NCI-H2196 (cell line): ENCODE results near the gene CTNND1.

Source experiments
- DNase-seq: peaks from one replicate; lab custom pipeline; 2025; ENCODE audit not compliant: unreplicated experiment; lab: John Stamatoyannopoulos, UW

Gene CTNND1

DNA sequence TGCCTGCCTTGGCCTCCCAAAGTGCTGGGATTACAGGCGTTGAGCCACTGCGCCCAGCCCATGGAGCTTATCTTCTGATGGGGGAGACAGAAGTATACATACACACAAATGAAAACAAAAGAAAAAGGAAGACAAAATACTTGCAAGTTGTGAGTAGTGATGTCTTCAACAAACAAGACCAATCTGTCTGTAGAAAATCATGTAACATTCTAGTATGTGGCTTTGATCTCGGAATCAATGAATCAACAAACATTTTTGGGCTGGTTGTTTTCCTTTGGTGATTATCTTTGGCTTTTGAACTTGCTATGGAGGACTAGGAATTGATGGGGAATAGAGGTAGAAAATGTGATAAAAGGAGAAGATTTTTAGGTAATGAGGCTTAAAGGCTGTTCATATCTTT is 3.4 kb upstream of the CTNND1 start:
- DNase-seq = no peak

DNA sequence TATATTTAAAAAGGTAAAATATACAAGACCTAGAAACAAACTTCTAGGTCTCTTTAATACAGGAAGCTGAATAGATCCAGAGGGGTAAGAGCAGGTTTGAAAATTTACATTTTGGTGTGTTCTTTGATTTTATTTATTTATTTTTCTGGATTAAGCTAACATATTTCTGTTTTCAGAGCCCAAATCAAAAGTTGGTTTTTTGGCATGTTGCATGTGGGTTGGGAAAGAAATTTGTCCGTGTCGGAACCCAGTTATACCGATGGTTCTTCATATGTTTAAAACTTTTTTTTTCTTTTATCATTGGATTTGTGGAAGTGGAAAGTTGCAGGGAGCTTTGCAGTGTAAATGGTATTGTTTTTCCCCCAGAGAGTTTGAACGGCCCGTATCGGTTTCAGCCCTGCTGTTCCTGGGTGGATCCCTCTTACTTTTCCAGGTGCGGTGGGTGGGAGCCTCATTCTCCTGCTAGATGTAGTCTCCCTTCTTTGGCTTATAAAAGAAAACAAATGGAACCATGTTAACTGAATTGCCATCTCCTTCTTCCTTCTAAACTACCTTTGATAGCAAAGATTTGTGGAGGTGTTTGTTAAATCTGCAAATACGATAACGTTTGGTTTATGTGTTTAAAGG is 746 bp downstream of the CTNND1 start:
- no peak for DNase-seq

DNA sequence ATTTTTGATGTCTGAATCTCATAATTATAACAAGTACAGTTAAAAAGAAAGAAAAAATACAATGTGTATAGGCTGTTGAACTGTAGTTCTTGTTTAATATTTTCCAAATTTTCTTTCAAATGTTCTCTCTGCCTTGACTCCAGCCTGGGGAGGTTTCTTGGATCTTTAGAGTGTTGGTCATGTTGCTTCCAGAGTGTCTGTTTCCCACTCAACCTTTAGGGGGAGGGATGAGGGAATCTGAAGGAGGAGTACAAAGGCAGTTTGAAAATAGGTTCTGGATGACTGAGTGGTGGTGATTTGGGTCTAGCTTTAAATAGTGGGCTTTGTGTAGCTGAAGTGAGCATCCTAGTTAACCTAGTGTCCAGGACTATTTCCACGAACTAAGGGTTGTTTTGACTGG is 2.0 kb downstream of the CTNND1 start:
- DNase-seq = no peak

DNA sequence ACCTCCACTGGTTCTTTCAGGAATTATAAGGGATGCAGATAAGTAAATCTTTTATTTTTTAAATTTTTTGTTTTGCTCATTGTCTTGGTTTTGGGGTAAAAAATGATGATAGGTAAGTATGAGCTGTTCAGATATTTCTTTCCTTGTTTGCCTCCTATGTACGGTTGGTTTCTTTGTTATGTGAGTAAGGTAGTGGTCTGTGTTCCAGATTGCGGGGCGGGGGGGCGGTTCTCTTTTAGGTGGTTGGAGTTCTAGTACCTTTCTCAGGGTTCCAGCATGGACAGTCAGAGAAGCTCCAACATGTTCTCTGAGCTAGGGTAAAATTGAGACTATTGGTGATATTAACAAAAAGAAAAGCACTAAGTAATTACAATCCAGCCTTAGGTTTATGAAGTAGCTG is 2.4 kb downstream of the CTNND1 start:
- DNase-seq = no peak

DNA sequence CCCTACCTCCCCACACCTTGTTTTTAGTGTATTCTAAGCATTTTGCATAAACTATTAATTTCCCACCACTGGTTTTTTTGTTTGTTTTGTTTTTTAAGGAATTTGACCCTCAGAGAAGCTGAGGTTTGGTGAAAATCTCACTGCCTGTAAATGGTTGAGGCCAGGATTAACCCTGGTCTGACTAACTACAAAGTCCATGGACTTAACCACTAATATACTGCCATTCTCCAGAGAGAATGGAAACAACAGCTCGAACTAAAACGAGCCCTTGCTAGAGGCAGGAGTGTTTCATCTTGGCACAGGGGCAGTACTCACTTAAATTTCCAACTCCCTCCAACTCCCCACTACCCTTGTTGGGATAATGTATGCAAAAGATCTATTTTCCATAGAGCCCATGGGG is 3.0 kb downstream of the CTNND1 start:
- no peak for DNase-seq

DNA sequence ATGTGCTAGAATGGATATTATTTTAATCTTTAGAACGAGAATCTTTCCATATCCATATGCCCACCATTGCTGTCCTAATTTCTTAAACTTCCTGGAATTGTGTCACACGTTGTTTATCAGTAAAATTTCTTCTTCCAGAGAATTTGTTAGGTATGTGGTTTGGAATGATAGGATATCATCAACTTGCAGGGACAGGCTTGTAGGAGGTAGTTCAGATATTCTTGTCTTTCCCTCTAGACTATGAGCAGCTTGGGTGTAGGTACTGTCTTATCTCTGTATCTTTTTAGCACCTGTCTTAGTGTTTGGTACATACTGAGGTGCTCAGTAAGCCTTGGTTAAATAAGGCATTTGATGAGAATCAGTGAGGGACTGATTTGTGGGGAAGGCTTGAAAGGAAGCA is 3.4 kb downstream of the CTNND1 start:
- DNase-seq = no peak

DNA sequence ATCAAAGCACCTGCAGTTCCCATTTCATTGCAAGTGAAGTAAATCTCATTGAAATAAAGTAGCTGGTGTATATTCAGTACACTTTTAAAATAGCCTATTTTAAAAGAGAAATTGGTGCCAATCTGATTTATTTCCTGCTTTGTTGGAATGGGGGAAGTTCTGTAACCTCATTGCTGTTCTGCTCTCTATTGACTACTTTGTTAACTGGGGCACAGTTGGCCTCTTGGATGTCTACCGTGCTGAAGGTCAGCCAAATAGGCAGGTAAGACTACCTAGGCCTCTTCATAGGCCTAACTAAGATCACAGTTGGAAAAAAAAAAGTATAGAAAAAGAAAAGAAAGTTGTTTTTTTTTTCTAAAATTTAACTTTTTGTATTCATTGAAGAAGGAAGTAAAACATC is 9.2 kb downstream of the CTNND1 start:
- DNase-seq = no peak

DNA sequence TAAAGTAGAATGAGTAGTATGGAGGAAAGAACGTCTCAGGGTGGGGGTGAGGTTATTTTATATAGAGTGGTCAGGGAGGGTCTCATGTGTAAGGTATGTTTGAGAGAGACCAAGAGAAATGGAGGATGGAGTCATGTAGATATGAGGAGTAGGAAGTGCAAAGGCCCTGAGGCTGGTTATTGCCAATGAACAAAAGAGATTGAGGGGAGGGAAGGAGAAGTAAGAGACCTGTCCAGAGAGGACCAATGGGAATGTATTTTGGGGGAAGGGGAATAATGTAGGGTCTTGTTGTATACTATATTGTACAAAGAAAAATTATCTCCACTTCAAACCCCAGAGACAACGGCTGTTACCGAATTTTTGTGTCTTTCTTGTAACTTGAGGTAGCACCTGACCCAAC is 9.8 kb downstream of the CTNND1 start:
- no peak for DNase-seq

DNA sequence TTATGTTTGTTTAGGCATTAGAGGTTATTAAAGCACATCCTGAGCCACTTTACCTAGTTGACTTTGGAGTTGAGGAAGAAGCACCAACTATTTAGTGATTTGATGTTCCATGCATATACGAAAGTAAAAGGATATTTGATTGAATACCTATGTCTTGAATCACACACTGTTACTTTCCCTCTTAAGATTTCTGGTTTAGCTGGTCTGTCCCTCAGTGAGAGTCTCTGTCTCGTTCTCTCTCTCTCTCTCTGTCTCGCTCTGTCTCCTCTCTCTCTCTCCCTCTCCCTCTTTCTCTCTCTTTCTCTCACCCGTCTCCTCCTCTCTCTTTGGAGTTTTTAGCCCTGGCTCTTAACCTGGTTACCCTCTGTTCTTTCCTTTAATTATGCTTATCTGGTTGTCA is 11.0 kb downstream of the CTNND1 start:
- DNase-seq = no peak

DNA sequence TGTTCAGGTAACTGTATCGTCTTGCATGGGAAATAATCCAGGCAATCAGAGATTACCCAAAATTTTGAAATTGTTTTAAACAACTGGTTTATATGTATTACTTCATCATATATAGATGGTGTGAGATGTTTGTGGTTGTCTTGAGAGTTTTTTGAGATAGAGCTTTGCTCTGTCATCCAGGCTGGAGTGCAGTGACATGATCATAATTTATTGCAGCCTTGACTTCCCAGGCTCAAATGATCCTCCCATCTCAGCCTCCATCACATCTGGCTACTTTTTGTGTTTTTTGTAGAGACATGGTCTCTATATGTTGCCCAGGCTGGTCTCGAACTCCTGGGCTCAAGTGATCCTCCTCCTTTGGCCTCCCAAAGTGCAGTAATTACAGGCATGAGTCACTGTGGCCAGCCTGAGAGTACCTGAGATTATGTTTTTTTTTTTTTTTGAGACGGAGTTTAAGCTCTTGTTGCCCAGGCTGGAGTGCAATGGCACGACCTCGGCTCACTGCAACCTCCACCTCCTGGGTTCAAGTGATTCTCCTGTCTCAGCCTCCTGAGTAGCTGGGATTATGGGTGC is 11.5 kb downstream of the CTNND1 start:
- DNase-seq = no peak

DNA sequence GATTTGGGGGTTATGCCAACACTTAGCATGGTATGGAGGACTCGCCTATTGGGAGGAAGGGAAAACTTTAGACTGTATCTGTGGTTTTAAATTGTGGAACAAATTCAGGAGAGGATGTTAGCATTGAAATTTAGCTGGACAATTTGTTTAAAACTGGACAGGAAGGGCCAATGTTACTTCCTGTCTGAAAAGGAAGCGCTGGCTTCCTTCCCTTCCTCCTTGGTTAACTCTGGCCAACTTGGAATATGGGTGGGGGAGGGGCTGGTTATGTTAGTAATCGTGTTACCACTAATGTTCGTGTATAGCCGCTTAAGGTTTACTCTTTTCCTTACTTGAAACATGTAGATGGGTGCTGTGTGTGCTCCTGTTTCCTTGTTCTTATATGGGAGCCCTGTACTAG is 13.9 kb downstream of the CTNND1 start:
- DNase-seq = no peak

DNA sequence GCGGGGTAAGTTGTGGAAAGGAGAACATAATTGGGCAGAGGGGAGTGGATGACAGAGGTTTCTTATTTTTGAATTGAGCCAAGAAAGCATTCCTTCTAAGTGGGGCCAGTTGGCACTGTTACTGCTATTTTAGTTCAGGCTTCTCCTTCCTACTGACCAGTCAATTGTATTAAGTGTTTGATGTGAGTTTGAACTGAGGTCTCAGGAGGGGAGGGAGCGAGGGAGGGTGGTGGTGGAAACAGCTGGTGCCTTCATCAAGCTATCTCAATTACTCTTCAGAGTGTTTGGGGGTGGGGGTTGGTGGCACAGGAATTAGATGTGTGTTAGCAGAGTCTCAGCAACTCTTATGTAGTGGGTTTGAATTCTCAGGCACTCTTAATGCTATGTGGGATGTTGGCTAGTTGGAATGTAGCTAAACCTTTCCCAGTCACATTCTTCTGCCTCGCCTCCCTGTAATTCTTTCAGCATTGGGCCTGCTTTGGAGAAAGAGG is 14.5 kb downstream of the CTNND1 start:
- DNase-seq = no peak

DNA sequence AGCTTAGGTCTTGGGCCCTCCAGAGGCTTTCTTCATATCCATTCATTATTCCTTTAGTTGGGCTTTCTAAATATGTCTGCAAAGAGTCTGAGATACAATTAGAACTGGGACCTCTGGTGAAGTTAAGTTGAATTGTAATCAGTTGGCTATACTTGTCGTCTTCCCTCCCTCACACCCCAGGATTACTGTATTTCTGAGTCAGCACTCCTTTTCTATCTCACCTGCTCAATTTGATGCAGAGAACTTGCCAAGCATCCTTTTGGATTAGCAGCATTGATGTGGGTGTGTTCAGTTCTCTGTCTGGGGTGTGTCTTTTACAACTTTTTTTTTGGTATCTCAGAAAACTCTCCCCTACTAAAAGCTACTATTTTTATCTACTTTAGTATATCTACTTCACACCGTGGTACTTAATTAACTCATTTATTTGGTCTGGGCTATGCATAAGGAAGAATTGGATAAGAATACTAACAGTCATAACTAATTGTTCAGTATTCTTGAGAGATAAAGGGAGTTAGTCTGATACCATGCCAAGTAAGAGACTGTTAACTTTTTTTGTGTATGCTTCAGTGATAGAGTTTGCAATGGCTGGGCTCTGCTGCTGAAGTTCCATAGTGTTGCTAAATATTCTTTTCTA is 15.1 kb downstream of the CTNND1 start:
- DNase-seq = no peak

DNA sequence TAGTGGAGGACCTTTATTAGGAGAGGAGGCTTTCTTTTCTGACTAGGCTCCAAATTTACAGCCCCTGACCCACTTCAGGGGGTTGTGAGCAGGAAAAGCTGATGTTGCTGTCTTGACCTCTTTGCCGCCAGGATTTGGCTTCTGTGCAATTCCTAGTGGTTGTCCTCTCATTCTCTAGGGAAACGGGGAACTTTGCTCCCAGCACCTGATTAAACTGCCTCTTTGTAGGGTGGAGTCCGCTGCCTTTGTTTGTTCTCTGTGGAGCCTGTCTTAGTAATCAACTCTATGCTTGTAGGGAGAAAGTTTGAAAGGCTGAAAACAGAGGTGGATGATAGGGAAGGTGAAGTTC is 16.3 kb downstream of the CTNND1 start:
- no peak for DNase-seq

DNA sequence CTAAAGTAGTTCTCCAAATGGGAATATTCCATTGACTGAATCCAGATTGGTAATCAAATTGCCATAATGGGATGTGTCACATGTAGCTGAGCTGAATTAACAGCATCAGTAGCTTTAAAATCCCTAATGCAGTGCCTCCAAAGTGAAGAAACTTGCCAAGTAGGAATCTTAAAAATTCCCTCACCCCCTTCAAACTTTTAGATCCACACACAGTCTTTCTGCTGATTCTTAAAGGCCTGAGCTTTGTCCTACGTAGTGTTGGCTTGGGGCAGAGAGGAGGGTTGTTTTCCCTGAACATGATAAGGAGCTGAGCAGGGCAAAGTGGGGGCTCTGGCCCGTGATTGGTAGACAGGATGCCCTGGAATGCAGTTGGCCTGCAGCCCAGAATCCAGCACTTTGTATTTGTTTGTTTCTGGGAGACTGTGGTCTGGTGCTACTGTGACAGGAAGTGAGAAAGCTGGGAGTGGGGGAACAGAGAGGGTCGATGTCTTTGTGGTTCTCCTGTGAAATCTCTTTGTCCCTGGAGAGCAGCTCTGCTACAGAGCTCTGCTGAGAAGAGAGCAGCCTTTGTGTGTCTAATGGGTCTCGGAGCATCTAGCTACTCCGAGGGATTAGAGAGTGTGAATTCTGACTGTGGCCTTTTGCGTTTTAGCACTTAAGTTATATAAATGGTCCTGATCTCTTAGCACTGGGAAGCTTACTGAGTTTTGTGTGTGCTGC is 16.9 kb downstream of the CTNND1 start:
- DNase-seq = peak; percentile 77

DNA sequence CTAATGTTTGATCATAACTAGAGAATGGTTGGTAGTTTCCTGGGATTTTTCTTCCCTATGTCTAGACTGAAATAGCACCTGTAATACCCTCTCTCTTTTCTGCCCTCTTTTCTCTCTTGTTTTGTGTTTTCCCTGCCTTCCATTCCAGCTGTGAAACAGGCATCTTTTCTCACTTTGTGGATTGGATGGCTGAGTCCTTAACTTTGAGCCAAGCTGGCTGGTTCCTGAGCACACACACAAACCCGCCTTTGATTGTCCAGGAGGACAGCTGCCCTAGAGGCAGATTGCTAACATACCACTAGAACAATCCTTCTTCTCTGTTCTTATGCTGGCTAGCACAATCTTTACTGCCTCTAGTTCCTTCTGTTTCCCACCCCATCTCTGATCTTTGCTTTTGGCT is 17.7 kb downstream of the CTNND1 start:
- DNase-seq = no peak

DNA sequence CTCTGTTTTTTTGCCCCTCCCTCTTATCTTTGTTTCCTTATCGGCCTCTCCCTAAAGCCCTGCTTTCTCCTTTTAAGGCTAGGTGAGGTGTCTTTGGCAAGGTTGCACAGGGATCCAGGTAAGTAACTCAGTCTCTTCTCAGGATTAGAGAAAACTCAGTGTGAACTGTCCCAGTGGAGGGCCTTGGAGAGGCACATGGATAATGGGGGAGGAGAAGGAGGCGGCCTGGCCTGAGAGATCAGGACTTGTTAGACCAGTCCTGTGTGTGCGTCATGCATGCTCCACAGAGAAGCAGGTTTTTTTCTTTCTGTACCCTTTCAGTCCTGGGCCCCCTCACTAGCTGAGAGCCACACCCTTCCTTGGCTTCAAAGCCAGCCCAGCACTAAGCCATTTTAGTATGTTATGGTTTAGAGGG is 19.9 kb downstream of the CTNND1 start:
- no peak for DNase-seq

DNA sequence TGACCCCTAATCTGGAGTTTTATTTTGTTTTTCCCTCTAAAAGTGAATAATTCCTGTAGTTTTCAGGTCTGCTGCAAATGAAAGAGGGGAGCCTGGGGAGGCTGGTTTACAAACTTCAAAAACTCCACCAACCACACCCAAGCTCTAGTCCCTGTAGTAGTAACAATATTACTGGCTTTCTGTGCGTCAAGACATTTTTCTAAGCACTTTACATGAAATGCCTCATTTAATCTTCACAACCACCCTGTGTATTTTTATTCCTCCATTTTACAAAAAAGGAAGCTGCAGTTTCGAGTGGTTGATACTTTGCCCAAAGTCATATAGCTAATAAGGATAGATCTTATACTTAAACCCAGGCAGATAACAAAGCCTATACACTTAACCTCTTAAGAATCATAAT is 23.5 kb downstream of the CTNND1 start:
- DNase-seq = no peak

DNA sequence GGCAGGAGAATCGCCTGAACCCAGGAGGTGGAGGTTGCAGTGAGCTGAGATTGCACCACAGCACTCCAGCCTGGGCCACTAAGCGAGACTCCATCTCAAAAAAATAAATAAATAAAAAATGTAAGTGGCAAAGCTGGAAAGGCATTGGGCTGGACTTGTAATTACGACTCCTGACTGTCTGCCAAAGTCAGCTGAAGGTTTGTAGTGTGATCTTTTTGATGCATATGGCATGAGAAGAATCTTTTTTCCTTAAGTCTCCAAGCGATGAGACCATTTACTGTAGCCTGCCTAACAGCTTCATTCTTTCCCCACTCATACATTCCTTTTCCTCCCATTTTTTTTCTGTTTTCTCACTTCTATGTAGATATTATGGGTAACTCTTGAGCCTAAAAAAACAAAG is 24.8 kb downstream of the CTNND1 start:
- no peak for DNase-seq

DNA sequence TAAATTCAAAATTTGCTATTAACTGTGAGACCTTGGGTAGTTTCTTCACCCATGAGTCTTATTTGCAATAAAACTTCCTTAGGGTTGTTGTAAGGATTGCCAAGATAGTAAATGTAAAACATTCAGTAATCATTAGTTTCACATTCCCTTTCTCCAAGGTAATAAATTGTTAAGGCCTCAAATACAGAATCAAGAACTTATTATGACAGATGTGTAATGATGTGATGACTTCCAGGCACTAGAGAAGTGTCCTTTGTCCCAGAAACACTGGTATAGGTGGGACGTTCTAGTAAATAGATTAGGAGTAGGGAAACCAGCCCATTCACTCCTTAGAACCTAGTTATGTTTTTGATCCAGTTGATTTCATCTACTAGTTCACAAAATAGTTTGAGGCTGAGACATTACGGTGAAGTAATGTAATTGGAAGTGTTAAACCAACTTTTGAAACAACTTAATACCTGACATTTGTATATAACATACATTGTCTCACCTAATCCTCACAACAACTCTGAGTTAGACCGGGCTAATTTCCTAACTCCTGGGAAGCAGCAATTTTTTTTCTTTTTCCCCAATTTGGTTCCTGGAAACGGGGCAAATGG is 25.5 kb downstream of the CTNND1 start:
- DNase-seq = no peak

DNA sequence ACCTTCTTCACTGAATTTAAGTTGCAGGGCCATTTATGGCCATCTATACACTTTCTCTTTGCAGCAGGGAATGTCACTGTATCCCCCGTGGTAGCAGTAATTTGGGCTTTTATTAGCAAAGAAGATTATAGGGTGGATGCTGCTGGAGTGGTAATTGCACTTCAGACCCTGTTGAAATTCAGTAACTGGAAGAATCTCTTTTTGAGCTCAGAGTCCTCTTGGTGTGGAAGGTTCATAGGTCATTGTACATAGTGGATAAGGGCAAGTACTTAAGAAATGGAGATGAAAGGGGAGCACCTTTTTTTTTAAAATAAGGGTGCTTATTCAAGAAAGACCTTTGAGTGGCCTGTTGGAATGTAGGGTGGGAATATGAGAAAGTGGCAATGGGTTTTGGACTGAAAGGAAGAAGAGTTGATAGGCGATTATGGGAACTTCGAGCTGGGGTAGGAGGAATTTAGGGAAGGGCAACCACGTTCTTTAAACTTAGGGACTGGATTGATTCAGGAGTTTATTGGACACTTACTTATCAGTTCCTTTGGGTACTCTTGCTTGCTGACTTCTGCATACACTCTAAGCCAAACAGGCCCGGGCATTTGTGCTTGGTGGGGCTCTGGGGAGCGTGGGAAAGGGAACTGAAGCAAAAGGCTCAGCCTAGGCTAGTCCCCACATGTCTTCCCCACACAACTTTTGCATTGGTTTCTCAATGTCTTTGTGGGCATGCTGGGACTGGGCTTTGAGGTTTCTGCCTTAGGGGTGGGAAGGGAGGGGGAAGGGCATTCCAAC is 26.5 kb downstream of the CTNND1 start:
- DNase-seq = no peak
